Forelimb muscle (tissue), 1 donor: ENCODE data around the gene MRPL17. TPM values are rescaled to one million over a fixed set of nuclear protein-coding genes. Genes with fewer than 3 reads are reported as not detected.

Experiments used
- DNase-seq: peaks from one replicate; pipeline ENCODE4 v3.0.0-alpha.2; 2013; ENCODE audit warnings: low read depth
- polyA plus RNA-seq: library from polyadenylated mRNA; unstranded; fragments of 120-200 nt; gene quantifications from one replicate; pipeline ENCODE4 v1.2.1, GENCODE V29; 2013; ENCODE audit not compliant: insufficient read length

MRPL17 gene
- polyA plus RNA-seq, 1 donor = 62.7 TPM

DNA sequence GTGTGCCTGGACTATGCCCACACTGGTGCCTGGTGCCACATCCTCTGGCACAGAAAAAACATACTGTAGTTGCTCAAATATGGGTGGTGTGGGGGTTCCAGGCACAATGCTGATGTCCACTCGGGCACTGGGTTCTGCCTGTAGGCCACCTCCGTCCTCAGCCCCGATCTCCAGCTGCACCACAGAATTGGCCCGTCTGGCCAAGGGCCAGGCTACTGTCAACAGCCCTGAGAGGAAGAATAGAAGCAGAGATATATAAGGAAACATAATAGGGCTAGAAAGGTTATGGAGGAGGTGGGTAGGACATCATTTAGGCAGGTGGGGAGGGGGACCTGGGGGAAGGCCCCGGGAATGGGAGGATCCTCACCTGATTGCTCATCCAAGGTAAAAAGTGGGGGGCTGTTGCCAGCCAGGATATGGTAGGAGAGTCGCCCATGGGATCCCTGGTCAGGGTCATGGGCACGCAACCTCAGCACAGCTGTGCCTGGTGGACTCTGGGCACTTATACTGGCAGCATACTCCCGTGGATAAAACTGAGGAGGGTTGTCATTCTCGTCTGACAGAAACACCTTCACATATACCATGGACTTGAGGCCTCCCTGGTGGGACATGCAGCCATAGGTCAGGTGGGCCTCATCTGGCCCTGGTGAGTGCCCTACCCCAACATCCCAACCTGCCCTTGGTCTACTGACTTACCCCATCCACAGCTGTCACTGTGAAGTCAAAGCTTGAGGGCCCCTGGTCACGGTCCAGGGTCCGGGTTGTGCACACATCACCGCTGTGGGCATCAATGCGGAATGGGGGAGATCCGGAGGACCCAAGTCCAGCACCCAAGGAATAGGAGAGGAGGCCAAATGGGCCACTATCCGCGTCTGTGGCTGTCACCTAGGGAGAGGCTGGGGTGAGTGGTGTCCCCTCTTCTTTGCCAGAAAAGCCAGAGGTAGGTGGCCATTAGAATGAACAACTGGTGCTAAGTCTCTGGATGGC, 49.4 kb downstream of the MRPL17 start:
- DNase-seq = no peak

- no peak for DNase-seq
Measured at GRCh38 chr11:6632116-6633073, 50.7 kb downstream of the MRPL17 start.

DNA sequence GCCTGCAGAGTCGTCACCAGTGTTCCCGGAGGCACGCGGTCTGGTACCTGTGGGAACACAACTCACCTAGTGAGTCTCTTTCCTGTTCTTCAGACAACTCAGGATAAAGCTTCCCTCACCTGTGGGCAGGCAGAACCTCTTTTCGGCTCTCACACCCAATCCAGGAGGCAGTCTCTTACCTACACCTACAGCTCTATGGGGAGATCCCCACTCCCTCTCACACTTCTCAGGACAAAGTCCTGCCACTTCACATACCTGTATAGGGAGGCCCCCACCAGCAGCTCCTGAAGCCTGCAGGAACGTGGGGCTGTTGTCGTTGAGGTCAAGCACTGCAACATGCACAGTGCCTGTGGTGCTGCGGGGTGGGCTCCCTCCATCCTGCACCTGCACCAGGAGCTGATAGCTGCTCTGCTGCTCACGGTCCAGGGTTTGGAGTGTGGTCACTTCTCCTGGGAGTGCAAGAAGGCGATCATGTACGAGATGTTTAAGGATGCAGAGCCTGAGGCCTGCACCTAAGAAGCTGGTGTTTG, 51.7 kb downstream of the MRPL17 start:
- DNase-seq = no peak

DNA sequence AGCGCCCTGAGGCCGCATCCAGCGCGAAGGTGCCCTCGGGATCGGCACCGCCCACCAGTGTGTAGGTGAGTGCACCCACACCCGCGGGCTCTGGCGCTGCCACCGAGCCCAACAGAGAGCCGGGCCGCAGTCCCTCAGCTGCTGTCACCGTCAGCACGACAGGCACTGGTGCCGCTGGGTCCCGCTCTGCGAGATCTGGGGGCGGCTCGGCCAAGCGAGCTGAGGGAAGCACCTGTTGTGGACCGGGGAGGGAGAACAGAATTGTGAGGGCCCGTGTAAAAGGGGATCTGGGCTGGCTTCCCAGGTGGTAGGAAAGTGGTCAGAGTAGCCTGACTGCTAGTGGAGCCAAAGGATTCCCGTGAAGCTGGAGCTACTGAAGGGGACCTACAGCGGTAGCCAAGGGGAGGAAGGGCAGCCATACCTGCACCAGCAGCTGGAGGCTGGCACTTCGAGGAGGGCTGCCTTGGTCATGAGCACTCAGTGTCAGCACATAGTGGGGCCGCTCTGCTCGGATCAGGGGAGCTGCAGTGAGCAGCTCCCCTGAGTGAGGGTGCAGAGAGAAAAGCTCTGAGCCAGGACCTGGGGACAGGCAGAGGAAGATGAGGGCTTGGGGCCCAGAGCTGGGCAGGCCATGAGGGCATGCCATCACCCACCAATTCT, 52.4 kb downstream of the MRPL17 start:
- no peak for DNase-seq

Other genes with a start within 250 kb of the MRPL17 start
- gene HPX, start 242.4 kb downstream of the MRPL17 start, polyA plus RNA-seq = 2.5 TPM
- gene TRIM3, start 209.4 kb downstream of the MRPL17 start, polyA plus RNA-seq = 17.2 TPM
- gene ARFIP2, start 202.0 kb downstream of the MRPL17 start, polyA plus RNA-seq = 33.1 TPM
- gene TIMM10B, start 201.8 kb downstream of the MRPL17 start, polyA plus RNA-seq = 16.3 TPM
- 9.8 TPM for gene DNHD1, start 186.1 kb downstream of the MRPL17 start, polyA plus RNA-seq
- gene RRP8, start 79.7 kb downstream of the MRPL17 start, polyA plus RNA-seq = 22.0 TPM
- gene ILK, start 79.6 kb downstream of the MRPL17 start, polyA plus RNA-seq = 150 TPM
- 120 TPM for gene TAF10, start 71.1 kb downstream of the MRPL17 start, polyA plus RNA-seq
- 33.7 TPM for gene TPP1, start 63.9 kb downstream of the MRPL17 start, polyA plus RNA-seq
- 35.8 TPM for gene DCHS1, start 27.5 kb downstream of the MRPL17 start, polyA plus RNA-seq
- not detected for gene OR2AG2, start 88.6 kb upstream of the MRPL17 start, polyA plus RNA-seq
- gene OR2AG1, start 99.7 kb upstream of the MRPL17 start, polyA plus RNA-seq = 0.04 TPM
- gene OR6A2, start 116.3 kb upstream of the MRPL17 start, polyA plus RNA-seq = not detected
- not detected for gene OR10A5, start 162.3 kb upstream of the MRPL17 start, polyA plus RNA-seq
- gene OR10A2, start 179.7 kb upstream of the MRPL17 start, polyA plus RNA-seq = 0.05 TPM
- not detected for gene OR10A4, start 193.3 kb upstream of the MRPL17 start, polyA plus RNA-seq
- not detected for gene OR2D2, start 209.2 kb upstream of the MRPL17 start, polyA plus RNA-seq
- not detected for gene OR2D3, start 237.7 kb upstream of the MRPL17 start, polyA plus RNA-seq
- 0.49 TPM for gene ZNF215, start 243.1 kb upstream of the MRPL17 start, polyA plus RNA-seq